Raji (cell line): ENCODE measurements around the gene TEX9.

Source experiments
- POLR2A ChIP-seq: IDR thresholded peaks from 2 replicates; pipeline ENCODE4 v1.6.1; 2011; ENCODE audit warnings: low read depth, low read length, control low read depth; ENCODE audit not compliant: insufficient read depth

TEX9 gene

GRCh38 chr15:56351957-56352506 is 13.2 kb upstream of the TEX9 start:
- TF ChIP-seq POLR2A = no peak

- no peak for TF ChIP-seq POLR2A
These were observed 12.1 kb upstream of the TEX9 start for GRCh38 chr15:56353119-56353518.

GRCh38 chr15:56353740-56354139 is 11.5 kb upstream of the TEX9 start:
- no peak for TF ChIP-seq POLR2A

- no peak for TF ChIP-seq POLR2A
These were observed 8.6 kb upstream of the TEX9 start for GRCh38 chr15:56356616-56357015.

- no peak for TF ChIP-seq POLR2A
These were observed 6.6 kb upstream of the TEX9 start for GRCh38 chr15:56358604-56359003.

- no peak for TF ChIP-seq POLR2A
These were observed 3.2 kb upstream of the TEX9 start for GRCh38 chr15:56361987-56362386.

GRCh38 chr15:56366211-56366610 is 985 bp downstream of the TEX9 start:
- TF ChIP-seq POLR2A = no peak

- no peak for TF ChIP-seq POLR2A
These were observed 1.9 kb downstream of the TEX9 start for GRCh38 chr15:56367156-56367555.

- TF ChIP-seq POLR2A = no peak
These were observed 4.0 kb downstream of the TEX9 start for GRCh38 chr15:56369234-56369633.

GRCh38 chr15:56371495-56372147 is 6.4 kb downstream of the TEX9 start:
- no peak for TF ChIP-seq POLR2A

GRCh38 chr15:56383010-56383409 is 17.8 kb downstream of the TEX9 start:
- TF ChIP-seq POLR2A = no peak

GRCh38 chr15:56385908-56386307 is 20.7 kb downstream of the TEX9 start:
- no peak for TF ChIP-seq POLR2A

GRCh38 chr15:56390739-56391267 is 25.6 kb downstream of the TEX9 start:
- TF ChIP-seq POLR2A = no peak

GRCh38 chr15:56393277-56393676 is 28.1 kb downstream of the TEX9 start:
- TF ChIP-seq POLR2A = no peak

GRCh38 chr15:56394909-56395308 is 29.7 kb downstream of the TEX9 start:
- TF ChIP-seq POLR2A = no peak

GRCh38 chr15:56410721-56411120 is 45.5 kb downstream of the TEX9 start:
- no peak for TF ChIP-seq POLR2A
